ENCODE measurements around the gene ENG. TPM values are rescaled to one million over a fixed set of nuclear protein-coding genes. Genes with fewer than 3 reads are reported as not detected.
A peak's percentile ranks its signal among the peaks of the same experiment; 100 is the strongest.

Gene ENG
- total RNA-seq, 1 donor from 2014 or later = 32.2 TPM

GRCh38 chr9:127808347-127809001 is 46.0 kb downstream of the ENG start:
- H3K4me3 Mint-ChIP-seq = no peak overlapping the region
- H3K27ac Mint-ChIP-seq = no peak overlapping the region
- H3K36me3 Mint-ChIP-seq (ENCODE audit: low read depth) = peaks cover 27% of the 10 kb centered on the region
- intact Hi-C loops (cut with micrococcal nuclease) = no loop called here
- no peaks in the 10 kb centered on the region for H3K4me1 Mint-ChIP-seq (ENCODE audit: low read depth)
- no peaks in the 10 kb centered on the region for H3K9me3 Mint-ChIP-seq
- H3K27me3 Mint-ChIP-seq (ENCODE audit: insufficient read depth) = no peaks in the 10 kb centered on the region
- DNase-seq (ENCODE audit: low spot score) = no peak

GRCh38 chr9:127806871-127807270 is 47.6 kb downstream of the ENG start:
- H3K36me3 Mint-ChIP-seq (ENCODE audit: low read depth) = peaks cover 30% of the 10 kb centered on the region
- DNase-seq (ENCODE audit: low spot score) = no peak
- intact Hi-C loops (cut with micrococcal nuclease) = no loop called here
- no peaks in the 10 kb centered on the region for H3K9me3 Mint-ChIP-seq
- H3K4me1 Mint-ChIP-seq (ENCODE audit: low read depth) = peaks cover 4% of the 10 kb centered on the region
- H3K4me3 Mint-ChIP-seq = no peak overlapping the region
- H3K27ac Mint-ChIP-seq = no peak overlapping the region
- H3K27me3 Mint-ChIP-seq (ENCODE audit: insufficient read depth) = no peaks in the 10 kb centered on the region

GRCh38 chr9:127805620-127806019 is 48.8 kb downstream of the ENG start:
- Mint-ChIP-seq H3K36me3 (ENCODE audit: low read depth) (peaks cover 28% of the 10 kb centered on the region), H3K9me3 (no peaks in the 10 kb centered on the region), H3K4me3 (peak overlapping the region; percentile 45), H3K27ac (peak overlapping the region; percentile 70), H3K4me1 (ENCODE audit: low read depth) (peaks cover 9% of the 10 kb centered on the region), H3K27me3 (ENCODE audit: insufficient read depth) (no peaks in the 10 kb centered on the region)
- no peak for DNase-seq (ENCODE audit: low spot score)
- intact Hi-C loops (cut with micrococcal nuclease) = no loop called here

- H3K4me1 Mint-ChIP-seq (ENCODE audit: low read depth) = peaks cover 9% of the 10 kb centered on the region
- H3K27ac Mint-ChIP-seq = peak overlapping the region; percentile 93
- no peak for DNase-seq (ENCODE audit: low spot score)
- H3K27me3 Mint-ChIP-seq (ENCODE audit: insufficient read depth) = no peaks in the 10 kb centered on the region
- H3K9me3 Mint-ChIP-seq = no peaks in the 10 kb centered on the region
- intact Hi-C loops (cut with micrococcal nuclease) = loop anchor here (2.0 kb wide), 2 partner anchors 67 to 113 kb away; partner anchors contain the start of gene ST6GALNAC4
- peaks cover 19% of the 10 kb centered on the region for H3K36me3 Mint-ChIP-seq (ENCODE audit: low read depth)
- peak overlapping the region; percentile 97 for H3K4me3 Mint-ChIP-seq
Observed at GRCh38 chr9:127803507-127804352, 50.7 kb downstream of the ENG start.

- Mint-ChIP-seq H3K27me3 (ENCODE audit: insufficient read depth) (no peaks in the 10 kb centered on the region), H3K9me3 (no peaks in the 10 kb centered on the region), H3K4me3 (peak within 1 kb of the TSS; percentile 97), H3K4me1 (ENCODE audit: low read depth) (peaks cover 17% of the 10 kb centered on the region), H3K27ac (peak within 1 kb of the TSS; percentile 93), H3K36me3 (ENCODE audit: low read depth) (peaks cover 15% of the 10 kb centered on the region)
- intact Hi-C loops (cut with micrococcal nuclease) = loop anchor here (1.0 to 2.0 kb wide), 5 partner anchors 17 to 114 kb away; partner anchors contain the start of genes CDK9, ST6GALNAC4 and TOR2A
- DNase-seq (ENCODE audit: low spot score) = peak; percentile 74
Observed at GRCh38 chr9:127802576-127803443, 51.6 kb downstream of the ENG start, which contains the start of gene FPGS. Gene FPGS, plus strand, starts transcription at chr9:127802882. Its CDS starts 43 bp downstream, at chr9:127802925.

GRCh38 chr9:127801955-127802575 is 52.4 kb downstream of the ENG start:
- Mint-ChIP-seq H3K36me3 (ENCODE audit: low read depth) (peaks cover 10% of the 10 kb centered on the region), H3K27ac (peak overlapping the region; percentile 67), H3K27me3 (ENCODE audit: insufficient read depth) (peaks cover 2% of the 10 kb centered on the region), H3K9me3 (no peaks in the 10 kb centered on the region), H3K4me1 (ENCODE audit: low read depth) (peaks cover 24% of the 10 kb centered on the region), H3K4me3 (peak overlapping the region; percentile 82)
- intact Hi-C loops (cut with micrococcal nuclease) = loop anchor here (1.0 to 2.0 kb wide), 5 partner anchors 16 to 115 kb away; partner anchors contain the start of genes CDK9, ST6GALNAC4 and TOR2A
- DNase-seq (ENCODE audit: low spot score) = no peak

GRCh38 chr9:127796852-127797370 is 57.5 kb downstream of the ENG start:
- H3K9me3 Mint-ChIP-seq = no peaks in the 10 kb centered on the region
- no peak for DNase-seq (ENCODE audit: low spot score)
- peaks cover 2% of the 10 kb centered on the region for H3K27me3 Mint-ChIP-seq (ENCODE audit: insufficient read depth)
- H3K36me3 Mint-ChIP-seq (ENCODE audit: low read depth) = peaks cover 17% of the 10 kb centered on the region
- peaks cover 35% of the 10 kb centered on the region for H3K4me1 Mint-ChIP-seq (ENCODE audit: low read depth)
- H3K4me3 Mint-ChIP-seq = peak overlapping the region; percentile 73
- intact Hi-C loops (cut with micrococcal nuclease) = loop anchor here (1.0 kb wide), 1 partner anchor 9 kb away; no protein-coding TSS in a partner anchor
- H3K27ac Mint-ChIP-seq = peak overlapping the region; percentile 90

GRCh38 chr9:127796225-127796813 is 58.1 kb downstream of the ENG start:
- no peaks in the 10 kb centered on the region for H3K9me3 Mint-ChIP-seq
- intact Hi-C loops (cut with micrococcal nuclease) = loop anchor here (1.0 kb wide), 1 partner anchor 8 kb away; no protein-coding TSS in a partner anchor
- DNase-seq (ENCODE audit: low spot score) = no peak
- H3K27me3 Mint-ChIP-seq (ENCODE audit: insufficient read depth) = peaks cover 2% of the 10 kb centered on the region
- peak overlapping the region; percentile 73 for H3K4me3 Mint-ChIP-seq
- peak overlapping the region; percentile 90 for H3K27ac Mint-ChIP-seq
- peaks cover 33% of the 10 kb centered on the region for H3K4me1 Mint-ChIP-seq (ENCODE audit: low read depth)
- H3K36me3 Mint-ChIP-seq (ENCODE audit: low read depth) = peaks cover 17% of the 10 kb centered on the region

GRCh38 chr9:127794001-127794791 is 60.3 kb downstream of the ENG start:
- DNase-seq (ENCODE audit: low spot score) = no peak
- H3K4me3 Mint-ChIP-seq = no peak overlapping the region
- intact Hi-C loops (cut with micrococcal nuclease) = no loop called here
- H3K9me3 Mint-ChIP-seq = no peaks in the 10 kb centered on the region
- no peak overlapping the region for H3K27ac Mint-ChIP-seq
- H3K27me3 Mint-ChIP-seq (ENCODE audit: insufficient read depth) = peaks cover 2% of the 10 kb centered on the region
- H3K36me3 Mint-ChIP-seq (ENCODE audit: low read depth) = peaks cover 29% of the 10 kb centered on the region
- H3K4me1 Mint-ChIP-seq (ENCODE audit: low read depth) = peaks cover 39% of the 10 kb centered on the region

GRCh38 chr9:127793093-127793708 is 61.3 kb downstream of the ENG start:
- no peaks in the 10 kb centered on the region for H3K9me3 Mint-ChIP-seq
- H3K36me3 Mint-ChIP-seq (ENCODE audit: low read depth) = peaks cover 37% of the 10 kb centered on the region
- H3K4me3 Mint-ChIP-seq = no peak overlapping the region
- peak overlapping the region; percentile 44 for H3K27ac Mint-ChIP-seq
- no peak for DNase-seq (ENCODE audit: low spot score)
- intact Hi-C loops (cut with micrococcal nuclease) = no loop called here
- H3K27me3 Mint-ChIP-seq (ENCODE audit: insufficient read depth) = peaks cover 2% of the 10 kb centered on the region
- peaks cover 42% of the 10 kb centered on the region for H3K4me1 Mint-ChIP-seq (ENCODE audit: low read depth)
